Caco-2 (cell line): Measurements from ENCODE around the gene BAZ1B. TPM values are rescaled to one million over a fixed set of nuclear protein-coding genes. Genes with fewer than 3 reads are reported as not detected.
A peak's percentile ranks its signal among the peaks of the same experiment; 100 is the strongest.

Experiments
- BruUV-seq: library from RNA; stranded (reverse); fragments of 400-500 nt; replicated peaks from 2 replicates; lab custom pipeline; 2021; lab: Mats Ljungman, UMichigan
- CTCF ChIA-PET: fragments of 300-600 bp; sonication (Branson Sonifier 250); formaldehyde crosslinking; loops from one replicate; lab custom pipeline; 2022; ENCODE audit warnings: antibody characterized with exemption; lab: Charles Lee
- POLR2A ChIA-PET: fragments of 300-600 bp; sonication (Branson Sonifier 250); formaldehyde crosslinking; loops from one replicate; lab custom pipeline; 2022; ENCODE audit warnings: antibody characterized with exemption; lab: Charles Lee
- DNase-seq, 2 experiments: peaks; one replicate each; pipeline versions ENCODE4 v3.0.0 to v3.0.0-alpha.2; 2020 to 2022
- H3K27me3 ChIP-seq: replicated peaks from 2 replicates; pipeline ENCODE4 v1.6.0; 2011; ENCODE audit warnings: low read length; ENCODE audit not compliant: control insufficient read depth, insufficient read depth
- H3K36me3 ChIP-seq: 2 replicates; pipeline ENCODE4 v1.5.1; 2011; ENCODE audit warnings: low read length; ENCODE audit not compliant: control insufficient read depth, insufficient read depth
- H3K4me1 ChIP-seq: fragments of 250-450 bp; sonication (Bioruptor Pico); 2 replicates; pipeline ENCODE4 v1.5.1; 2020; ENCODE audit warnings: mild to moderate bottlenecking
- H3K4me3 ChIP-seq: 2 replicates; pipeline ENCODE4 v1.5.1; 2011; ENCODE audit warnings: low read depth, mild to moderate bottlenecking, control low read depth, low read length
- H3K9me3 ChIP-seq: fragments of 250-450 bp; sonication (Bioruptor Pico); 2 replicates; pipeline ENCODE4 v1.5.1; 2020; ENCODE audit warnings: mild to moderate bottlenecking, moderate library complexity
- H3K27ac Mint-ChIP-seq: one replicate; pipeline ENCODE4 v1.8.0; 2022; ENCODE audit warnings: mixed read lengths; ENCODE audit not compliant: unreplicated experiment
- H3K27me3 Mint-ChIP-seq: one replicate; pipeline ENCODE4 v1.8.0; 2022; ENCODE audit warnings: mixed read lengths; ENCODE audit not compliant: insufficient read depth, unreplicated experiment
- H3K36me3 Mint-ChIP-seq: one replicate; pipeline ENCODE4 v1.8.0; 2022; ENCODE audit warnings: mild to moderate bottlenecking, mixed read lengths; ENCODE audit not compliant: insufficient read depth, unreplicated experiment
- H3K4me1 Mint-ChIP-seq: one replicate; pipeline ENCODE4 v1.8.0; 2022; ENCODE audit warnings: low read depth, mixed read lengths; ENCODE audit not compliant: unreplicated experiment
- H3K4me3 Mint-ChIP-seq: one replicate; pipeline ENCODE4 v1.8.0; 2022; ENCODE audit warnings: mild to moderate bottlenecking, moderate library complexity, mixed read lengths; ENCODE audit not compliant: unreplicated experiment
- H3K9me3 Mint-ChIP-seq: one replicate; pipeline ENCODE4 v1.8.0; 2022; ENCODE audit warnings: mixed read lengths; ENCODE audit not compliant: unreplicated experiment
- CTCF ChIP-seq, 2 experiments: fragments of 200-600 bp in 1 of 2; IDR thresholded peaks; 1 replicate in 1 of 2; 2 replicates in 1 of 2; pipeline versions ENCODE4 v1.5.1 to v1.8.0; 2011 to 2022; ENCODE audit warnings: antibody characterized with exemption in 1 of 2, control low read depth in 1 of 2, inconsistent platforms in 1 of 2, low read depth in 1 of 2, low read length in 1 of 2, mild to moderate bottlenecking in 1 of 2, moderate library complexity in 1 of 2; ENCODE audit not compliant: insufficient read depth in 1 of 2, severe bottlenecking in 1 of 2, unreplicated experiment in 1 of 2
- intact Hi-C: fragments of 100-400 bp; cut with micrococcal nuclease; formaldehyde crosslinking; loops from one replicate; pipeline ENCODE4 v1.10.0; 2022; ENCODE audit not compliant: unreplicated experiment
- total RNA-seq: library from RNA; stranded (reverse); gene quantifications from 2 replicates; pipeline ENCODE4 v1.2.3, GENCODE V29; 2022

BAZ1B gene
- total RNA-seq, 1 experiment from 2014 or later = 85.7 TPM

- no peak overlapping the region for H3K4me3 ChIP-seq
- H3K4me3 Mint-ChIP-seq = no peak overlapping the region
- intact Hi-C loops = no loop called here
- H3K9me3 Mint-ChIP-seq = no peaks in the 10 kb centered on the region
- no peaks in the 10 kb centered on the region for H3K4me1 ChIP-seq
- CTCF ChIA-PET = no interaction called here
- POLR2A ChIA-PET = no interaction called here
- no peak overlapping the region for H3K27ac Mint-ChIP-seq
- peaks cover 100% of the 10 kb centered on the region for H3K36me3 Mint-ChIP-seq
- peaks cover 4% of the 10 kb centered on the region for H3K36me3 ChIP-seq
- TF ChIP-seq CTCF (IDR thresholded peaks at IDR 0.05; ENCODE audit: insufficient read depth in 1 of 2, low read depth in 1 of 2, low read length in 1 of 2, severe bottlenecking in 1 of 2, unreplicated experiment in 1 of 2) = no peak
- DNase-seq = peak in 1 of 2 experiments; percentile 31
- H3K4me1 Mint-ChIP-seq = no peaks in the 10 kb centered on the region
- no peaks in the 10 kb centered on the region for H3K9me3 ChIP-seq
- H3K27me3 ChIP-seq = no peaks in the 10 kb centered on the region
- BruUV-seq = no TSS peak
- H3K27me3 Mint-ChIP-seq = no peaks in the 10 kb centered on the region
Observed at GRCh38 chr7:73442903-73443500, 79.1 kb downstream of the BAZ1B start.

- H3K27me3 ChIP-seq = no peaks in the 10 kb centered on the region
- H3K27ac Mint-ChIP-seq = no peak overlapping the region
- no peak for TF ChIP-seq CTCF (IDR thresholded peaks at IDR 0.05; ENCODE audit: insufficient read depth in 1 of 2, low read depth in 1 of 2, low read length in 1 of 2, severe bottlenecking in 1 of 2, unreplicated experiment in 1 of 2)
- intact Hi-C loops = no loop called here
- ChIA-PET POLR2A (no interaction called here), CTCF (no interaction called here)
- H3K4me1 Mint-ChIP-seq = no peaks in the 10 kb centered on the region
- H3K4me3 ChIP-seq = no peak overlapping the region
- DNase-seq = peak in 1 of 2 experiments; percentile 8
- H3K27me3 Mint-ChIP-seq = no peaks in the 10 kb centered on the region
- peaks cover 4% of the 10 kb centered on the region for H3K36me3 ChIP-seq
- no TSS peak for BruUV-seq
- no peaks in the 10 kb centered on the region for H3K4me1 ChIP-seq
- H3K9me3 ChIP-seq = no peaks in the 10 kb centered on the region
- H3K9me3 Mint-ChIP-seq = no peaks in the 10 kb centered on the region
- H3K36me3 Mint-ChIP-seq = peaks cover 99% of the 10 kb centered on the region
- H3K4me3 Mint-ChIP-seq = no peak overlapping the region
Observed at GRCh38 chr7:73442222-73442902, 79.7 kb downstream of the BAZ1B start.

- Histone ChIP-seq H3K27me3 (no peaks in the 10 kb centered on the region), H3K36me3 (peaks cover 2% of the 10 kb centered on the region), H3K4me3 (no peak overlapping the region), H3K4me1 (peaks cover 6% of the 10 kb centered on the region; the same call in 1 of the 2 replicates), H3K9me3 (no peaks in the 10 kb centered on the region)
- no peak for DNase-seq
- Mint-ChIP-seq H3K27me3 (peaks cover 2% of the 10 kb centered on the region), H3K4me3 (no peak overlapping the region), H3K36me3 (peaks cover 78% of the 10 kb centered on the region), H3K4me1 (no peaks in the 10 kb centered on the region), H3K9me3 (no peaks in the 10 kb centered on the region), H3K27ac (no peak overlapping the region)
- ChIA-PET CTCF (no interaction called here), POLR2A (no interaction called here)
- no TSS peak for BruUV-seq
- intact Hi-C loops = no loop called here
- no peak for TF ChIP-seq CTCF (IDR thresholded peaks at IDR 0.05; ENCODE audit: insufficient read depth in 1 of 2, low read depth in 1 of 2, low read length in 1 of 2, severe bottlenecking in 1 of 2, unreplicated experiment in 1 of 2)
Observed at GRCh38 chr7:73439410-73439704, 82.7 kb downstream of the BAZ1B start.
